Measurements from ENCODE around the gene IFT22.
"Not testable (repeated sequence)": the region's sequence is repeated elsewhere in the genome, so short reads cannot be mapped to it uniquely, and the experiment has no call there.

IFT22 gene

GRCh38 chr7:101264102-101264706, 57.4 kb downstream of the IFT22 start:
- H3K27ac ChIP-seq (ENCODE audit: insufficient read depth in 1 of 2, low read depth in 1 of 2, low read length in 2 of 2, poor library complexity in 1 of 2, severe bottlenecking in 2 of 2); H3K4me3 ChIP-seq (ENCODE audit: control insufficient read depth in 1 of 7, extremely low read depth in 1 of 7, insufficient read depth in 4 of 7, low read depth in 2 of 7, low read length in 6 of 7); H3K9me3 ChIP-seq (ENCODE audit: control extremely low read depth in 1 of 5, control insufficient read depth in 4 of 5, insufficient read depth in 2 of 5, low read depth in 1 of 5, low read length in 4 of 5); H3K36me3 ChIP-seq (ENCODE audit: control insufficient read depth in 4 of 4, insufficient read depth in 4 of 4, low read length in 3 of 4); DNase-seq; H3K4me1 ChIP-seq (ENCODE audit: control extremely low read depth in 1 of 4, control insufficient read depth in 4 of 4, insufficient read depth in 4 of 4, low read length in 3 of 4); H3K27me3 ChIP-seq (replicated peaks in 2 of 5; ENCODE audit: control insufficient read depth in 4 of 5, insufficient read depth in 5 of 5, low read length in 4 of 5): not testable (repeated sequence)
- WGBS (ENCODE audit: insufficient coverage): 89% methylated on average over 4 of the region's 6 CpGs
- POLR2A ChIA-PET: interaction anchor here (0.5 kb wide), 1 partner anchor 297 kb away, joined by 3 read pairs; no protein-coding TSS in a partner anchor
- CTCF ChIA-PET: interaction anchor here (1.0 kb wide), 1 partner anchor 19 kb away, joined by 4 read pairs; no protein-coding TSS in a partner anchor
